Activated CD4-positive, alpha-beta T cell treated with anti-CD3 and anti-CD28 coated beads for 4 hours (primary cell): ENCODE measurements around the gene SETDB1.

ENCODE experiments used
- DNase-seq, 2 donors: peaks; one replicate each; pipeline ENCODE4 v3.0.0-alpha.2; 2020

Gene SETDB1

DNA sequence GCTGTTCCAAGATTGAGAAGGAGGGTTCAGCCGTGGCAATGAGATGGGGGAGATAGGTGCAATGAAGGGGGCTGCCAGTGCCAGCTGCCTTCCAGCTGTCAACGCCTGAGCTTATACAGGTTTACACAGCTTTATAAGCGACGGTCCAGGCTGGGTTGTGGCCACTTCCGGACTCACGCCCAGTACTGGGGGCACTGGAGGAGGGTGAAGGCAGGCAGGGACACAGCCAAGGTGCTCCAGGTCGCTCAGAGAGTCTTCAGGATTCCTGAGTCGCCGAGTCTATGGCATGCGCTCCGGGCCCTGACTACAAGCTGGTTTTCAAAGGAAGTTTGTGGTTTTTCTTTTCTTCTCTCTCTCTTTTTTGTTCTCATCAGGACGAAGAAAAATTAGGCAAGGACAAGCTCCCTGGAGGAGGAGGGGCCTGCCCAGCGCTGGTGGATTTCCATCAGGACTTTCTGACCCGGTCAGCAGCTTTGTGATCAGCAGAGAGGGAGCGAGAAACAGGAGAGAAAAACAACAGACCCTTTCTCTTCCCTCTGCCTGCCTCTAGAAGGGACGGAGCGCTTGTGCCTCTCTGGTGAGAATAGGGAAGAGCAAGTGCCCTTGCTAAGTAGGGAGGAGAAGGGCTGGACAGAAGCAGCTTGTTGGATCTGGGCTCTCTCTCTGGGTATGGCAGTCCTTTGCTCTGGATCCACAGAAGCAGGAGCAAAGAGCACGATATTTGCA is 80.3 kb downstream of the SETDB1 start, which contains the start of gene MINDY1:
TSS of gene MINDY1 (minus strand) at position 576 of the 726 bp plus-strand sequence. CDS start 4,285 bp downstream, outside the sequence.
- DNase-seq = peak in 1 of 2 donors; percentile 14

DNA sequence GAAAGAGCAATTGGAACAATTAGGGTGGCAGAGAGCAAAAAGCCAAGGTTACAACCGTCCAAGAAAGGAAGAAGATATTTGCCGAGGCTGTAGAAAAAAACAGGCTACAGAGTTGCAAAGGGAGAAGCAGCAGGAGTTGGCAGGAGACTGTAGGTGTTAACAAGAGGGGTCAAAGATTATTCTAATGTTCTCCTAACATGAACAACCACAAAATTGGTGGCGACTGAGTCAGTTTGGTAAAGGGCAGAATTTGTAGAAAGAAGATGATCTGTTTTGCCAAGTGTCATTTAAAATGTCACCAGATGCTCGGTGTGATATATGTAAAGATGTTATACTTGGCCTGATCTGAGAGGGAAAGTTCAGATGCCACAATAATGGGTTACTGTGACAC is 81.7 kb downstream of the SETDB1 start:
- DNase-seq = no peak

DNA sequence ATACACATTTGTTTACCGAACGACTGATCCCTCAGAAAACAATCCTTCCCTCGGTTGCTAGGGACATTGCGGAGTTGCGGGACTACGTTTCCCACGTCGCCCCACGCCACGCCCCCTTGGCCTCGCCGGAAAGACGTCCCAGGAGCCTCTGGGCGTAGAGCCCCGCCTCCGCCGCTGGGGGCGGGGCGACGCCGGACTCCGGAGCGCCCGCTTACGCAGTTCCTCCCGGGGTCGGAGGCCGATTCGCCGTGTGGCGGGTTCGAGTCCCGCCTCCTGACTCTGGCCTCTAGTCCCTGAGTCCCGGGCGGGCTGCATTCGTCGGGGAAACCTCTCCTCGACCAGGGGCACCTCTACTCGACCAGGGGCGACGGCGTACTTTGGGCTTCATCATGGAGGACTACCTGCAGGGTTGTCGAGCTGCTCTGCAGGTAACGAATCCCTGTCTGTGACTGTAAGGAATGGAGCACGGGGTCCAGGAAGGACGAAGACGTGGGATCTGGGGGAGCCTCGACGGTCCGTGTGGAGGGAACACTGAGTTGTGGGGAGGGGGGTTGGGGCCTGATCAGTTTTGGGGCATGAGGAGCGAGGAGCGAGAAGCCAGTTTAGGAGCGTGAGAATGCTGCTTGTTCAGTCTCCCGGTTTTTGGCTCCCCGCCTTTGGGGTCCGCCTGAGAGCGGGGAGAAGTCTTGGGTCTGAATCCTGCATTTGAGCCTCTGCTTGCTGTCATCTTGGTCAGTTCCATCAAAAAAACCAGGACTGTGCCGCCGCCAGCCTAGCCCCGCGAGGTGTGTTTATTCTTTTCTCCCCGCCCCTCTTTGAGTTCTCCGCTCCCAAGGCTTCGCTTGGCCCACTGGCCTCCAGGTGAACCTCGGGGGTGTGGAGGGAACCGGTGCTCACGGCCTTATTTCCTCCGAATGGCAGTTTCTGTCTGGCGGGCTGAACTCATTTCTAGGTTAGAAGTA is 82.4 kb downstream of the SETDB1 start, which contains the start of gene PRUNE1:
TSS of gene PRUNE1 (plus strand) at position 206 of the 962 bp plus-strand sequence. CDS start at position 390, 184 bp downstream.
- DNase-seq = peak; percentile 95

DNA sequence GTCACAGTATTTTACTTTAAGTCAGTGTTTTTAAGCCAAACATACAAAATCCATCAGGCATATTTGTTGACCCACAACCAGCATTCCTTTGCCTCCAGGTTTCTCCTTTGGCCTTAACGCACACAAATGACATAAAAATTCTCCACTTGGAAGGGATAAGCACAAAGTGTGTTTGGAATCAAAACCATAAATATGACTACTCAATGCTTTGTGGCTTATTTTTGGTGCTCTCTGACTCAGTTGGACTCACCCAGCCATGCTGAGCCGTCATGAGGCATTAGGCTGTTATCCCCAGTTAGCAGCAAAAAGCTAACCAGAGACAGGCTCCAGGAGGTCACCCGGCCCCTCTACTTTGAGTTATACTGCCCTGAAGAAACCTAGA is 83.0 kb downstream of the SETDB1 start:
- DNase-seq = no peak

DNA sequence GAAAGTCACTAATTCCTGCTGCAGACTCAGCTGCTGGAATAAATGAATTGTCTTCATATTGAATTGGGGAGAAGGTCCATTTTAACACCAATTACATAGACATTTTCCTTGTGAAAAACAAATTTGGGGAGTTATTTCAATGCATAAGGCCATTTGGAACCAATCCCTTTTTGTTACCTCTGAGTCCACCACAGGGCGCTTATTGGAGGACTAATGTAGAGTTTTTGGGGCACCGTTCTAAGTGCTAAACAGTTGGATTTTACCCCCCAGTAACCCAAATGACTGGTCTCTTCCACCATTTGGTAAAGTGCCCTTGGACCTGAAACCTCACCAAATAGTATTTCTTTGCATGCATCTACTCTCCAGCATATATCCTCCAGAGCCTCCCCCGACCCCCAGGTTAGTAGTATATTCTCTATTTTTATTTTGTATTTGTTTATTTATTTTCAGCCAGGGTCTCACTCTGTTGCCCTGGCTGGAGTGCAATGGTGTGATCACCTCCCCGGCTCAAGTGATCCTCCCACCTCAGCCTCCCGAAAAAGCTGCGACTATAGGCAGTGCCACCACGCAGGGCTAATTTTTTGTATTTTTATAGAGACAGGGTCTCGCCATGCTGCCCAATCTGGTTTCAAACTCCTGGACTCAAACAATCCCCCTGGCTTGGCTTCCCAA is 83.6 kb downstream of the SETDB1 start:
- no peak for DNase-seq

DNA sequence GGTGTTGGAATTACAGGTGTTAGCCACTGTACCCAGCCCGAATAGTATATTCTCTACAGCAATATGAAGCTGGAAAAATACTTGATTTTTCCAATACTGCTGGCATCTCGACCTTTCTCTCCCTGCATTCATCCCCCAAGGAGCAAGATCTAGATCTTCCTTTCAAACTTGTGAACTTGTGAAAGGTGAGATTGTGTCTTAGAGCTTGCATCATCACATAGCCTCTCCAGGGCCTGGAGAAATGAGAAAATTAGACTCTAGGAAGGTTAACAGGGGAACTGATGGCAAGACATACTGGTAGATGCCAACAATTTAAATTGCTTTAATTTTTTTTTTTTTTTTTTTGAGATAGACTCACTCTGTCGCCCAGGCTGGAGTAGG is 84.2 kb downstream of the SETDB1 start:
- no peak for DNase-seq

DNA sequence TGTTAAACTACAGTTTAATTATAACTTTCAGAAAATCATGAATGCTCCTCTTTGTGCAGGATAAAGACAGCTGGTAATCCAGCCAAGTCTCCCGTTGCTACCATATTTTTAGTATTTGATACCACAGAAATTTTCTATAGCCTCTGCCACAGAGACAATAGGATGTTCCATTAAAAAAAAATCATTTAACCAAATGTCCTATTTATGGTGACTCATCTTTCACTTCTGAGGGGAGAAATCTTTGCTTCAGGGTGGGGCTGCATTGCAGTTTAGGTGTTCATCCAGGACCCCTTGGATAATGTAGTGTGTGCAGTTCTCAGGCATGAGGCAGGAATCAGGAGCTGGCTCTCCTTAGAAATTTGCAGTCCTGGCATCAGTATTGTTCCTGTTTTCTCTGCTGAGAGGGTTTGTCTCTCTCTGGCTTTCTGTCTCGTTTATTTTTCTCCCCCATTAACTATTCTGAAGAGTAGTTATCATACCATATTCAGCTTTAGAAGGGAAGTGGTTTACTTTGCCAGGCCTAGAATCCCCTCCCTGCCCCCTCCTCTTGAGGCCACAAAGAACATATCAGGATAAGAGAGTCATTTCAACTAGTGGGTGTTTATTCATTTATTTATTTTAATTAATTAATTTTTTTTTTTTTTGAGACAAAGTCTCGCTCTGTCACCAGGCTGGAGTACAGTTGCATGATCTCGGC is 85.1 kb downstream of the SETDB1 start:
- no peak for DNase-seq

DNA sequence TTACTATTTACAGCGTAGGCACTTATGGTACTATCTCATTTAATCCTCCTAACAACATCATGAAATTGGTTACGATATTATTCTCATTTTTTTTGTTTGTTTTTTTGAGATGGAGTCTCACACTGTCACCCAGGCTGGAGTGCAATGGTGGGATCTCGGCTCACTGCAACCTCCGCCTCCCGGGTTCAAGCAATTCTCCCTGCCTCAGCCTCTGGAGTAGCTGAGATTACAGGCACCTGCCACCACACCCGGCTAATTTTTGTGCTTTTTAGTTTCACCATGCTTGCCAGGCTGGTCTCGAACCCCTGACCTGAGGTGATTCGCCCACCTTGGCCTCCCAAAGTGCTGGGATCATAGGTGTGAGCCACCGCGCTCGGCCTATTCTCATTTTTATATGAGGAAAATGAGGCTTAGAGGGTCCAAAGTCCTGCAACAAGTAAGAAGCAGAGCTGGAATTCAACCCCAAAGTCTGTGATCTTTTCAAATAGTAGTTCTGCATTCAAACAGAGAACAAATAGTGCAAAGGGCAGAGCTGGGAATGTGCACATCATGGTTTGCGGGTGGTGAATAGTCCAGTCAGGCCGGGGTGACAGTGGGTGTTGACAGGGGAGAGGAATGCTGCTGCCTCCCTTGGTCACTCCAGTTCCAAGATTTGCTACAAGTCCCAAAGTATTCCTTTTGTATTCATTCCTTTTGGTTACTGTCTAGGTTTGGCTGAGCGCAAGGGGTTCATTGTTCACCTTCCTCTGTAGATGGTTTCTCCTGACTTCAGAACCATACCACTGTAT is 86.7 kb downstream of the SETDB1 start:
- DNase-seq = no peak

DNA sequence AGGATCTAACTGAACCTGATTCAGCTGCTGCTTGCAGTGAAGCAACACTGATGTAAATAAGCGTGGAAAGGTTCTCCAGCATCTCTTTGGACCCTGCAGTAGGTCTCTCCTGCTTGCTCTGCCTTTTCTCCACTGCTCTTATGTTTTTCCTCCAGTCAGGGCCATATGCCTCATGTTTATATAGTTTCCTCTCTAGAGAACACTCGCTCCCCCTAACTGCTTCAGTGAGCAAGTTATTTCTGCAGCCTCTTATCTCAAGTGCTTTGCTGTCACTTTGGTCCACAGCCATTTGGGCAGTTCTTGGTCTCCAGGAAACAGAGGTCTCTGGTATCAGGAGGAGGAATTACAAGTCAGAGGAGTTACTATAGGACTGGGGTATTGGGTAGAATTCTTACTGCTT is 87.4 kb downstream of the SETDB1 start:
- DNase-seq = no peak
